Right ventricle myocardium inferior (tissue), 1 donor: ENCODE data around the gene PASK. TPM values are rescaled to one million over a fixed set of nuclear protein-coding genes. Genes with fewer than 3 reads are reported as not detected.
A peak's percentile ranks its signal among the peaks of the same experiment; 100 is the strongest.

Source experiments
- ATAC-seq: fragments of 200-7000 bp; cut with Tn5 transposase; one replicate; pipeline ENCODE4 v1.9.1; 2020; ENCODE audit warnings: mild to moderate bottlenecking, moderate library complexity
- DNase-seq: peaks from one replicate; pipeline ENCODE4 v3.0.0; 2021; ENCODE audit errors: missing footprints
- intact Hi-C: fragments of 100-400 bp; cut with DNase I; formaldehyde crosslinking; loops from one replicate; pipeline ENCODE4 v1.11.0; 2022
- total RNA-seq: library from RNA; stranded (reverse); fragmentation: NEBNext Ultra II Directional; extraction: Animal tissue kit (Norgen Biotek cat#: 25700); gene quantifications from one replicate; pipeline ENCODE4 v1.2.1, GENCODE V29; 2021
- donor health status: DM: no; HTN: yes; CAD: no; lungs with severe emphysema.

Gene PASK
- total RNA-seq, 1 donor from 2014 or later = 1.4 TPM

- intact Hi-C loops = loop anchor here (5.0 to 10.0 kb wide), 2 partner anchors 65 to 163 kb away; partner anchors contain the start of genes HDLBP and SEPTIN2
- no peak for DNase-seq
- no peak for ATAC-seq
Measured at GRCh38 chr2:241151934-241152660, 2.8 kb upstream of the PASK start.

GRCh38 chr2:241150660-241151530 is 1.6 kb upstream of the PASK start:
- DNase-seq (no peak), ATAC-seq (no peak)
- intact Hi-C loops = loop anchor here (1.0 to 10.0 kb wide), 3 partner anchors 48 to 164 kb away; partner anchors contain the start of genes HDLBP and SEPTIN2

DNA sequence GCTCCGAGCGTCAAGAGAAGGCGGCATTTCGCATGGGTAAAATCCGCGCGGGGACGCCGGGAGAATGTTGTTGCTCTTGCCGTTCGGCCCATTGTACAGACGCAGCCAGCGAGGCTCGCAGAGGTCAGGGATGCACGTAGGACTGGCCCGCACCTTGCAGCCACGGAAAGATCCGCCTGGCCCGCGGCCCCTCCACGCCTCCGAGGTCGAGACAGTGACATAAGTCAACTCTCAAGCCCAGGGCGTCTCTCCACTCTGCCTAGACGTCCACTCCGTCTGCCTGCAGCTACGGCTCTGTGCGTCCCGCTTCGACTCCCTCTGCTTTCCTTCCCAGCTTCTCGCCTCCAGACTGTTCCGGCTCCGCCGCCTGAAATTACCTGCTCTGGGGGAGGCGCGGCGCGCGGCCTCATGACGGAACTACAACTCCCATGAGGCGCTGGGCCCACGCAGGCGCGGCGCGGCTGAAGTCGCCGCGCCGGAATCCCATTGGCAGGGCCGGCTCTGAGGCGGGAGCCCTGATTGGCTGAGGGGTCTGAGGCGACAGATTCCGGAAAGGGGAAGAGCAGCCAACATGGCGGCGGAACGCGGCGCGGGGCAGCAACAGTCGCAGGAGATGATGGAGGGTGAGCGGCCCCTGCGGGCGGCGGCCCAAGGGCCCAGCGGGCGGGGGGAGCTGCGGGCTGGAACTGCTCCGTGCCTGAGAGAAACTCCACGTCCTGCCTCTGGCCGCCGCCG is 820 bp upstream of the PASK start, which contains the start of gene PPP1R7:
Gene PPP1R7, plus strand, starts transcription at position 543 of the 735 bp plus-strand sequence. Its CDS starts 29 bp downstream, at position 572.
- intact Hi-C loops = loop anchor here (1.0 to 10.0 kb wide), 3 partner anchors 47 to 165 kb away; partner anchors contain the start of genes HDLBP and SEPTIN2

GRCh38 chr2:241149675-241149924 is 328 bp upstream of the PASK start:
- intact Hi-C loops = no loop called here
- ATAC-seq = peak; percentile 9

More for the DNA sequence above, 820 bp upstream of the PASK start, which contains the start of gene PPP1R7:
- ATAC-seq (peak; percentile 97), DNase-seq (peak; percentile 98)

GRCh38 chr2:241148239-241148638 is 1.0 kb downstream of the PASK start:
- no peak for ATAC-seq
- DNase-seq = no peak
- intact Hi-C loops = no loop called here

More at GRCh38 chr2:241149675-241149924, 328 bp upstream of the PASK start:
- DNase-seq = no peak

DNA sequence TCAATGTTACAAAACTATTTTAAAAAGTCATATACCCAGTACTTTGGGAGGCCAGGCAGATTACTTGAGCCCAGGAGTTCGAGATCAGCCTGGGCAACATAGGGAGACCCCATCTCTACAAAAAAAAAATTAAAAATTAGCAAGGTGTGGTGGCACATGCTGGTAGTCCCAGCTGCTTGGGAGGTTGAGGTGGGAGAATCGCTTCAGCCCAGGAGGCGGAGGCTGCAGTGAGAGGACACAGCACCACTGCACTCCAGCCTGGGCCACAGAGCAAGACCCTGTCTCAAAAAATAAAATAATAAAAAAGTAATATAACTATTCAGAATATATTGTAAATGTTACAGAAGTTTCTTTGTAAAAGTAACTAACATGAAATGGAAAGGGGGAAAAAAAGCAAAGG is 1.9 kb downstream of the PASK start:
- DNase-seq (no peak), ATAC-seq (no peak)
- intact Hi-C loops = no loop called here

DNA sequence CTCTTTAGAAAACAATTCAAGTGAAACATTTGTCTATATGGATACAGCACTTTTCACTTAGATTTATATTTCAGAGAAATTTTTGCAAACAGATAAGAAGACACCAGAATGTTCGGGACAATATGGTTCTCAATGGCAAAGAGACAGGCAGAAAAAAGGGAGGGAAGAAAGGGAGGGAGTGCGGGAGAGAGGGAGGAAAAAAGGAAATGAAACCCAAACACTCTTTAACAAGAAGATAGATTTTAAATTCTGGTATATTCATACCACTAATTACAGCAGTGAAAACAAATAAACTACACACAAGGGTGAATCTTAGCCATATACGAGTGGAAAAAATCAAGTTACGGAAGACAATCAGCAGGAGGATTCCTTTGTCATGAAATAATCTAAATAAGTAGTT is 3.0 kb downstream of the PASK start:
- intact Hi-C loops = no loop called here
- no peak for ATAC-seq
- DNase-seq = no peak

DNA sequence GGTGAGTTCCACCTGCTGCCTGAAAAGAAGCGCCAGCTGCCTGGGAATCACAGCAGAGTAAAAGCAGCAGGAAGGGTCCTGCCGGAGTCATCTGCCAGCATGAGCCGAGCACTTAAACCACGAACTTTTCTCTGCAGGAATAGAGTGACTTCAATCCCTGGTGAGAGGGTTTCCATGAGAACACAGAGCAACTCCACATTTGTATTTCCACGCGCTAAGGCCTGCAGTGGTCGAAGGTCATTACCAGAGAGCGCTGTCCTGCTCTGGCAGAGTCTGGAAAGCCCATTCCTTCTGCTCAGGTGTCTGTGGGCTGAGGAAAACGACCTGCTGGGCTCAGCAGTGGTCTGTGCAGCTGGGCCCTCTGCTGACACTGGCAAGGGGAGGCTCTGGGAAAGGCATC is 6.7 kb downstream of the PASK start:
- intact Hi-C loops = no loop called here
- DNase-seq (no peak), ATAC-seq (no peak)

GRCh38 chr2:241142063-241142462 is 7.2 kb downstream of the PASK start:
- intact Hi-C loops = no loop called here
- ATAC-seq = no peak
- DNase-seq = no peak

GRCh38 chr2:241141214-241141770 is 8.0 kb downstream of the PASK start:
- intact Hi-C loops = no loop called here
- ATAC-seq (no peak), DNase-seq (no peak)

DNA sequence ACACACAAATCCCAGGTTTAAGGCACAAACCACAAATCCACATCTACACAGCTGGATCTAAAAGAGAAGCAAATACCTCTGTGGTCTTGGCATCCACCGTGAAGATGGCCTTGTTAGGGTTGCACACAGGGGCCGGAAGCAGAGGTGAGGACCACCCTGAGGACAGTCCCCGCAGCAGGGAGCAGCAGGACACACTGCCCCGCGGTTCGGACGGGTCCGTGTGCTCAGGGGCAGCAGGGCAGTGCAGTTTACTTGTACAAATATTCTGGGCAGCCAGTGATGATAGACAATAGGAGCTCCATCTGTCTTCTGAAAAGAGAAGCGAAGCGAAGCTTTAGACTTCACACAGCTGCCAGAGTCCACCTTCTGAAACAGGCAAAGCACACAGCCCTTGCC is 8.8 kb downstream of the PASK start:
- intact Hi-C loops = no loop called here
- ATAC-seq (no peak), DNase-seq (no peak)

- ATAC-seq (no peak), DNase-seq (no peak)
- intact Hi-C loops = no loop called here
Measured at GRCh38 chr2:241139531-241140444, 9.5 kb downstream of the PASK start.

DNA sequence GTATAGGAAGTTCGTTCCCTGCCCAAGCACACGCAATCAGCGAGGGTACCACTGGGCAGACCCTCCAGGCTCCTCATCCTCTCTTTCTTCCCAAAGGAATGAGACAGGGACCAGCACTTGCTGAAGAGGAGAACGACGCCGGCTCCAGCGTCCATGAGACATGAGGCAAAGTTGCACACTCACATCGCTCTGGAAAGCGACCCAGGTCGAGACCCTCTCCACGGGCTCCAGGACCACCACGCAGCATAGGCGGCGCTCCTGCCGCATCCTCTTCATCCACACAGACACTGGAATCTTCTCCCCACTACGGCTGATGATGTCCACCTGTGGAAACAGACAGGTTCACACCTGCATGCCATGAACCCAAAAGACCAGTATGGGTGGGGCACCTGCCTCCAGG is 10.8 kb downstream of the PASK start:
- no peak for DNase-seq
- ATAC-seq = no peak
- intact Hi-C loops = no loop called here

DNA sequence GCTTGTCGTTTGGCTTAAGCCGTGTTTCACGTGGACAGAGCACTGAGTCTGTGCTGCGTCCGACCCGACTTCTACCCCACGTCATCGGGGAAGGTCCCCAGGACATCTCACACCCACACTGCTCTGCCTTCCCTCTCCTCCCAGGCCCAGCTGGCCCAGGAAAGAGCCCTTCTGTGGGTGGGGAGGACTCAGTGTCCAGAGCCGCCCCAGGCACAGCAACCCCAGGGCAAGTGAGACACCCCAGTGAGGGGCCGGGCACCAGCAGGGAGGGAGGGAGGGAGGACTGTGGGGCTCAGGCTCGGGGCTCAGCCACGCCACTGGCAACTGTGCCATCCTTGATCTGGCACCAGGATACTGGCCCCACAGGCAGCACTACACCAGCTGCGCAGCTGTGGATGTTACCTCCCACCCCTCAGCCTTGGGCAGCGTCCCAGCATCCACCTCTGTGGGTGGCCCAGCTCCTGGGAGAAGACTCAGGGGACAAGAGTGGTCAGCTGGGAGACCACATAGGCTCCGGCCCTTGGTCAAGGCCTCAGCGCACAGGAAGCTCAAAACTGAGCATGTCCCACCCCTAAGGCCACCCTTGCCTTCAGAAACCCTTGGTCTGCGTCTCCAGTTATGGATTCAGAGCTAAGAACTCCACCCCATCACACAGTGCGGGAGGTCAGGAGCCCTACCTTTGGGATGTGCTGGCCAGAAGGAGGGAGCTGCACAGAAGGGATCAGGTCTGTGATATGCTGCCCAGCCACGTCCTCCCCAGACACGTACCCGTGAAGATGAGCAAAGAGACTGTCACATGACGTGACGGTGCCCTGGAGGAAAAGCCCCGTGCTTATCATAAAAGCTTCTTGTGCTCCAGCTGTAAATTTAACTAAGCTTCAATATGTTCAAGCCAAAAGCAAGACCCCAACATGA is 11.7 kb downstream of the PASK start:
- intact Hi-C loops = no loop called here
- DNase-seq (no peak), ATAC-seq (no peak)

GRCh38 chr2:241136661-241137260 is 12.5 kb downstream of the PASK start:
- intact Hi-C loops = no loop called here
- ATAC-seq (no peak), DNase-seq (no peak)

GRCh38 chr2:241136191-241136590 is 13.1 kb downstream of the PASK start:
- no peak for ATAC-seq
- DNase-seq = no peak
- intact Hi-C loops = no loop called here

GRCh38 chr2:241135737-241136136 is 13.5 kb downstream of the PASK start:
- intact Hi-C loops = no loop called here
- DNase-seq (no peak), ATAC-seq (no peak)
